WERI-Rb-1 (cell line): ENCODE measurements around the gene ZNF682.
A peak's percentile ranks its signal among the peaks of the same experiment; 100 is the strongest.
"Not testable (repeated sequence)": the region's sequence is repeated elsewhere in the genome, so short reads cannot be mapped to it uniquely, and the experiment has no call there.

Experiments used
- DNase-seq: peaks from one replicate; pipeline ENCODE4 v3.0.0-alpha.2; 2020
- H3K27ac ChIP-seq: fragments of 250-450 bp; sonication (Bioruptor Pico); 2 replicates; pipeline ENCODE4 v1.5.1; 2020; ENCODE audit warnings: mild to moderate bottlenecking, moderate library complexity
- H3K27me3 ChIP-seq: fragments of 250-450 bp; sonication (Bioruptor Pico); 2 replicates; pipeline ENCODE4 v1.5.1; 2021; ENCODE audit warnings: mild to moderate bottlenecking, low read depth, moderate library complexity; ENCODE audit not compliant: insufficient read depth, severe bottlenecking
- H3K36me3 ChIP-seq: fragments of 250-450 bp; sonication (Bioruptor Pico); 2 replicates; pipeline ENCODE4 v1.5.1; 2020; ENCODE audit warnings: mild to moderate bottlenecking, moderate library complexity
- H3K4me3 ChIP-seq: 2 replicates; pipeline ENCODE4 v1.5.1; 2011; ENCODE audit warnings: low read depth, mild to moderate bottlenecking, control low read depth, low read length
- H3K9me3 ChIP-seq: fragments of 250-450 bp; sonication (Bioruptor Pico); 2 replicates; pipeline ENCODE4 v1.5.1; 2021; ENCODE audit warnings: mild to moderate bottlenecking, moderate library complexity; ENCODE audit not compliant: severe bottlenecking
- TF ChIP-seq, protein P1 (sequence below): IDR thresholded peaks from 2 replicates; pipeline ENCODE4 v1.5.1; 2011; ENCODE audit warnings: low read depth, mild to moderate bottlenecking, control low read depth, inconsistent platforms, low read length

ZNF682 gene

DNA sequence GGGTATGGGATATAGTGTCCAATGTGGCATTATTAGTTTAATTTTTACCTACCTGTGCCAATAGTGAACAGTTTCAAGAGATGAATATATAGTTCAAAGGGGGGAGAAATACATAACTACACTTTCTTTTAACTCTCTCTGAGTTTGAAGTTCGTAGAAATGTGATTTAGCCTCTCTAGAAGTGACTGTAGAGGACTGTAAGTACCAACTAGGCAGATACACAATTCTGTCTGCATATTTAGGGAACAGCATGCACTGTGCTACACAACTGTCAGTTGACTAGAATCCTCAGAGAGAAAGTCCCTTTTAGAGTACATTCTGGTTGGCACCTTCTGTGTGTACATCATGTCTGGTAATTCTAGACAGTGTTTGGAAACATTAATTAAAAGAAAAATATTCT is 21.0 kb upstream of the ZNF682 start:
- Histone ChIP-seq H3K27ac (no peak overlapping the region), H3K36me3 (no peaks in the 10 kb centered on the region), H3K27me3 (no peaks in the 10 kb centered on the region), H3K9me3 (no peaks in the 10 kb centered on the region), H3K4me3 (no peak overlapping the region)
- DNase-seq = no peak
- TF ChIP-seq, protein P1, sequence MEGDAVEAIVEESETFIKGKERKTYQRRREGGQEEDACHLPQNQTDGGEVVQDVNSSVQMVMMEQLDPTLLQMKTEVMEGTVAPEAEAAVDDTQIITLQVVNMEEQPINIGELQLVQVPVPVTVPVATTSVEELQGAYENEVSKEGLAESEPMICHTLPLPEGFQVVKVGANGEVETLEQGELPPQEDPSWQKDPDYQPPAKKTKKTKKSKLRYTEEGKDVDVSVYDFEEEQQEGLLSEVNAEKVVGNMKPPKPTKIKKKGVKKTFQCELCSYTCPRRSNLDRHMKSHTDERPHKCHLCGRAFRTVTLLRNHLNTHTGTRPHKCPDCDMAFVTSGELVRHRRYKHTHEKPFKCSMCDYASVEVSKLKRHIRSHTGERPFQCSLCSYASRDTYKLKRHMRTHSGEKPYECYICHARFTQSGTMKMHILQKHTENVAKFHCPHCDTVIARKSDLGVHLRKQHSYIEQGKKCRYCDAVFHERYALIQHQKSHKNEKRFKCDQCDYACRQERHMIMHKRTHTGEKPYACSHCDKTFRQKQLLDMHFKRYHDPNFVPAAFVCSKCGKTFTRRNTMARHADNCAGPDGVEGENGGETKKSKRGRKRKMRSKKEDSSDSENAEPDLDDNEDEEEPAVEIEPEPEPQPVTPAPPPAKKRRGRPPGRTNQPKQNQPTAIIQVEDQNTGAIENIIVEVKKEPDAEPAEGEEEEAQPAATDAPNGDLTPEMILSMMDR = no peak

DNA sequence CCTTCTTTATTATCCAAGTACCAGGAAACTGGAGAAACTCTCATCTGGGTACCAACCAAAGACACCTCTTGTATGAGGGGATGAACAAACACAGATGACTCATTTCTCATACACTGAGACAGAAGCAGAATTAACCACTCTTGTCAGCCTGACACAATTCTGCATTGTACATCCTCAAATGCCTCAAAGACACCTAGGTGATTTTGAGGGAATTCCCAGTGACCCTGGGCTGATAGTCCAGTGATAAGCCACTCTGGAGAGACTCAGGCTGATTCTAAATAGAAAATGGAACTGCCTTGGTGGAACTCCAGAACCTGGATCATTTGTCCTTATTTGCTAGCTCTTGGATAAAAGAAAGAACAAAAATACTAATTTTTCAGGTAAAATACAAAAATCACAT is 19.4 kb upstream of the ZNF682 start:
- not testable (repeated sequence) for H3K27ac ChIP-seq, H3K9me3 ChIP-seq, H3K36me3 ChIP-seq, H3K27me3 ChIP-seq, DNase-seq, H3K4me3 ChIP-seq

DNA sequence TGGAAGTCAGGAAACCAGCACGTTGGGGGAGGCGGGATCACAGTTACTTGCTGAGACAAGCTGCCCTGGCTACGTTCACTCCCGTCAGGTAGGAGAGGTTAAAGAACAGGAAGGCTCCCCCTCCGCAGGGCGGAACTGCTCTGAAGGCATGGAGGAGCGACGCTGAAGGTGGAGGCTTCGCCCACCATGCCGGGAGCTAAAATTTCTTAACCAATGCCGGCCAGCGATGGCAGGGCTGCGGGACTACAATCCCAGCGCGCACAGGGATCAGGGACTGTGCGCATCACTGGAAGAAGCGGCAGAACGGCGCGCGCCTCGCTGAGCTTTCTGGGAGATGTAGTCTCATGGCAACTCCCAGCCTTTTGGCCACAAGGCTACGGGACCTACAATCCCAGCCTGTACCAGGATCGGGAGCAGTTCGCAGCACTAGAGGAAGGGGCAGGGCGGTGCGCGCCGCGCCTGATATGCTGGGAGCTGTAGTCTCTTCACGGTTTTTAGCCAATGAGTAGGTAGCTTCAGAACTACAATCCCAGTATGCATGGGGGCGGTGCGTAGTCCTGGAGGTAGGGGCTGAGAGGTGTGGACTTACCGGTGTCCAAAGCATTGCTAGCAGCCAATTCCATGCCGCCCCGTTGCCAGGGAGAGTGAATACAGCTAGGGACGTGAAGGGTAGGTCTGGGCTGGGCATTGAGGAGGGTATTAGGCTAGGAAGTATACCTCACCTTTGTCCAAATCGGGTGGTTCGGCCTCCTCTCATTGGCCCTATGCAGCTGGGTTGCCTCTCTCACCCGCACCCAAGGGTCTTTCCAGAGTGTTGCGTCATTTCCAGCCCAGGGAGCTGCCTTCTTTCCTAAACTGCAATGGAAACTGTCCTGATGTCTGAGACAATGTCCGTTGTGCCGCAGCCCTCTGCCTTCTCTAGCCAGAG is 12.8 kb upstream of the ZNF682 start:
- Histone ChIP-seq H3K36me3 (no peaks in the 10 kb centered on the region), H3K27ac (peak overlapping the region; percentile 73), H3K27me3 (no peaks in the 10 kb centered on the region), H3K9me3 (no peaks in the 10 kb centered on the region), H3K4me3 (peak overlapping the region; percentile 56)
- TF ChIP-seq, protein P1 = no peak
- peak; percentile 98 for DNase-seq

DNA sequence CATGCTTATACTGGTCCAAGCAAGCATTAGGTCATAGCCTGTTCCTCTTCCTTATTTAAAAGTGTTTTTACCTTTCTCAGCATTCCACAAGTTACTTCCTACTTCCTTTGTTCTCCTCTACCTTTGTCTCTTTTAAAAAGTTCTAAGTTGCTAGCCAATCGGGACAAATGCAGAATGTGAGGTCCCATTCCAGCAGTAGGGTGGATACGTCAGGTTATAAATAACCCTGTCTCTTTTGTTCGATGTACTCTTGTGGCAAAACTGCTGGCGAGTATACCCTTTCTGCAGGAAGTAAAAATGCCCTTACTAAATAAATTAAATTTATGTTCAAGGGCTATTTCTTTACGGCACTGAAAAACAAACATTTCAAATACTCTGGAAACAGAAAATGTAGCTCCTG is 6.4 kb upstream of the ZNF682 start:
- not testable (repeated sequence) for H3K27me3 ChIP-seq, DNase-seq, H3K27ac ChIP-seq

DNA sequence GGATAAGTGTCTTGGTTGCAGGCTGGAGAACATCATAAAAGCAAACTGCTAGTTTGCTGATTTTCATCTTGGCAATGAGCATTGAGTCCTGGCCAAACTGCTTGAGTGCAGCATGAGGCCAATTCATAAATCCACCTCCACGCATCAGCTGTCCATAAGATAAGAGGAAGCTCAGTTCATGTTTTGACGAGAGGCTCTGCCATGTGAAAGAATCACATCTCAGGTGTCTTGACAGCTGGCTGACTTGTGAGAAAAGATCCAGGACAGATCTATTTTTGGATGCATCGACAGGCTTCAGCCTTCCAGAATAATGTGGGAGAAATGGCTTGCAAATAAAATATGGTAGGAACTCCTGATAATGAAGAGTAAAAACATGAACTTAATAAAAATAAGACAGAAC is 5.4 kb upstream of the ZNF682 start:
- TF ChIP-seq, protein P1 = no peak
- peaks cover 4% of the 10 kb centered on the region for H3K9me3 ChIP-seq
- no peak for DNase-seq
- H3K27me3 ChIP-seq = no peaks in the 10 kb centered on the region
- no peaks in the 10 kb centered on the region for H3K36me3 ChIP-seq
- no peak overlapping the region for H3K4me3 ChIP-seq
- H3K27ac ChIP-seq = no peak overlapping the region

More for the DNA sequence above, 6.4 kb upstream of the ZNF682 start:
- not testable (repeated sequence) for H3K4me3 ChIP-seq, H3K36me3 ChIP-seq, H3K9me3 ChIP-seq

DNA sequence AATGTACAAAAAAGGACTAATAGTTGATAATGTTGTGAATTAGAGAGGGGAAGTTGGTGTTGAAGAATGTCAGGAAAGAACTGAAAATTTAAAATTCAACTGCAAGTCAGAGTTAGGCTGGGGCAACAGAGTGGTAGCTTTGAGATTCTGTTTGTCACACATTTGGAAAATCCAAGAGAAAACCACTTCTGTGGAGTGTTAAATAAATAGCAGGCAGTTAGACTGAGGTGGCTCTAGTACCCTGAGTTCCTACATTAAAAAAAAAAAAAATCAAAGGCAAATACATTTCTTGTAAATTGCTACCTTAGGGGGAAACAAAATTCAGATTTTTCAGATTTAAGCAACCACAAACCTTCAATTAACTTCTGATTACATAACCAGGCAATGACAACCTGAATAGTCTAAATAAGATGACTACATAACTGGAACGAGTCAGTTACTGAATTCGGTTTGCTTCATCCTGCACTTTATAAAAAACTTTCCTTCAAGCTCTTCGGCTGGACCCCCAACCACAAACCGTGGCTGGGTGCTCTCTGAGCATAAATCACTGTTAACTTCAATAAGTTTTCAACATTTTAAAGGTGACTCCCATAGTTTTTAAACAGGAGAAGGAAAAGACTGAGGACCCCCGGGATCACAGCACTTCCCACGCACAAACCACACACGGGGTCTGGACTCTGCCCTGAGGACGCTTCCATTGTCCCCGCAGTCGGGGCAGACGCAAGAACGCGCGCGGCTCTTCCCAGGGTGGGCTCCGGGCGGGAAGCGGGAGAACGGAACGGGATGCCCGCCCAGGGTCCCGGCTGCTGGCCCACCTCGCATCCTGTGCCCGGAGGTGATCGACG is 725 bp downstream of the ZNF682 start:
- H3K4me3 ChIP-seq = peak overlapping the region; percentile 85
- peaks cover 6% of the 10 kb centered on the region for H3K9me3 ChIP-seq
- DNase-seq = no peak
- H3K36me3 ChIP-seq = peaks cover 19% of the 10 kb centered on the region
- H3K27ac ChIP-seq = peak overlapping the region; percentile 84
- TF ChIP-seq, protein P1 = no peak
- no peaks in the 10 kb centered on the region for H3K27me3 ChIP-seq
